ENCODE results near the gene DPP8. TPM values are rescaled to one million over a fixed set of nuclear protein-coding genes. Genes with fewer than 3 reads are reported as not detected.

Gene DPP8
- total and polyA plus RNA-seq, 10 donors = 6.0 to 74.6 (median 53.2) TPM

DNA sequence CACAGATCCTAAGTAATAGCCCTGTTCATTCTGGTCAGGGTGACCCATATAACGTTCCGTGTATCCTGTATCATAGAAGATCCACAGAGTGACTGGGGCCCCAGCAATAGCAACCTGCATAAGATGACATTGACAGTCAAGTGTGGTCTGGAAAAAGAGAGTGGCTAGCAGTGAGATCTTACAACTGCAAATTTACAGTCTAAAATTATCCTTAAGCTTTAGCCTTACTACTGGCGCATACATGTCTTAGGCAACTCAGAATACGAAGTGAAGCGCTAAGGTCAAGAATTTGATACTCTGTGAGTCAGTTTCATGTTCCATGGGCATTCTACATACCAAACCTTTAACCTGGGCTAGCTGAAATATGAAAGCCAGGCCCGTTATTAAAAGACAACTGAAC lies 65.5 kb downstream of the DPP8 start:
- Histone ChIP-seq H3K27me3 (replicated peaks in 1 of 7) (no peaks in the 10 kb centered on the region), H3K27ac (no peak overlapping the region), H3K4me3 (no peak overlapping the region), H3K9me3 (no peaks in the 10 kb centered on the region), H3K4me1 (no peaks in the 10 kb centered on the region), H3K36me3 (peaks cover 4 to 99% (median 90%) of the 10 kb centered on the region in 6 donors)
- intact Hi-C loops (cut with DNase I; ENCODE audit: low total_unique reads) = loop anchor here (10.0 kb wide), 1 partner anchor 53 kb away; no protein-coding TSS in a partner anchor
- TF ChIP-seq POLR2A (IDR thresholded peaks at IDR 0.05) = no peak
- TF ChIP-seq CTCF (IDR thresholded peaks at IDR 0.05 in 8 of 11, conservative IDR thresholded peaks at IDR 0.05 in 3 of 11) = no peak
- TF ChIP-seq POLR2AphosphoS5 (IDR thresholded peaks at IDR 0.05) = no peak
- DNase-seq = no peak
- 95 to 97% (median 96%) methylated on average over 6 of the region's 6 CpGs for WGBS, 5 donors

DNA sequence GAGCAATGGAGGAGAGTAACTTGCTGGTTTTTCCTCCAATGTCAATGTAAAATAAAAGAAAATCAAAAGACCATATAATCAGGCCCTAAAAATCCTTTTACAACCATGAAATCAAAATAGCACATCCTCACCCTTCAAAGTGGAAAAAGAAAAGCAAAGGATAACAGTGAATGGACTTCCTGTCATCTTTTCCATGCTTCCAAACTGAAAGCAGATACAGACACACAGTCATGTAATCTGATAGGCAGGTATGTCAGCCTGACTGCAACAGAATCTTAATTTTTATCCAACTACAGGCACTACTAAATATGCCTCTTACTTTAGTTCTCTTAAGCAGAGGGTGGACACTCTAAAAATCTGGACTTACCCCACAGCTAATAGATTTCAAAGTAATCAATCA lies 66.9 kb downstream of the DPP8 start:
- intact Hi-C loops (cut with DNase I; ENCODE audit: low total_unique reads) = loop anchor here (10.0 kb wide), 1 partner anchor 54 kb away; no protein-coding TSS in a partner anchor
- H3K36me3 ChIP-seq = peaks cover 4 to 99% (median 89%) of the 10 kb centered on the region in 6 donors
- no peaks in the 10 kb centered on the region for H3K27me3 ChIP-seq (replicated peaks in 1 of 7)

GRCh38 chr15:65447145-65447544 lies 70.3 kb downstream of the DPP8 start:
- no peak overlapping the region for H3K4me3 ChIP-seq
- 92 to 100% (median 96%) methylated on average over 2 of the region's 2 CpGs for WGBS, 5 donors
- H3K27ac ChIP-seq = no peak overlapping the region
- DNase-seq = no peak
- no peak for TF ChIP-seq POLR2A (IDR thresholded peaks at IDR 0.05)
- no peak for TF ChIP-seq POLR2AphosphoS5 (IDR thresholded peaks at IDR 0.05)
- TF ChIP-seq CTCF (IDR thresholded peaks at IDR 0.05 in 8 of 11, conservative IDR thresholded peaks at IDR 0.05 in 3 of 11) = no peak
- no peaks in the 10 kb centered on the region for H3K9me3 ChIP-seq
- intact Hi-C loops (cut with DNase I; ENCODE audit: low total_unique reads) = no loop called here
- no peaks in the 10 kb centered on the region for H3K4me1 ChIP-seq
- peaks cover 4 to 97% (median 64%) of the 10 kb centered on the region in 6 donors for H3K36me3 ChIP-seq
- no peaks in the 10 kb centered on the region for H3K27me3 ChIP-seq (replicated peaks in 1 of 7)

More for the DNA sequence above, 66.9 kb downstream of the DPP8 start:
- Histone ChIP-seq H3K9me3 (no peaks in the 10 kb centered on the region), H3K27ac (no peak overlapping the region), H3K4me3 (no peak overlapping the region), H3K4me1 (no peaks in the 10 kb centered on the region)
- TF ChIP-seq CTCF (IDR thresholded peaks at IDR 0.05 in 8 of 11, conservative IDR thresholded peaks at IDR 0.05 in 3 of 11) (no peak), POLR2AphosphoS5 (IDR thresholded peaks at IDR 0.05) (no peak)
- no peak for DNase-seq

DNA sequence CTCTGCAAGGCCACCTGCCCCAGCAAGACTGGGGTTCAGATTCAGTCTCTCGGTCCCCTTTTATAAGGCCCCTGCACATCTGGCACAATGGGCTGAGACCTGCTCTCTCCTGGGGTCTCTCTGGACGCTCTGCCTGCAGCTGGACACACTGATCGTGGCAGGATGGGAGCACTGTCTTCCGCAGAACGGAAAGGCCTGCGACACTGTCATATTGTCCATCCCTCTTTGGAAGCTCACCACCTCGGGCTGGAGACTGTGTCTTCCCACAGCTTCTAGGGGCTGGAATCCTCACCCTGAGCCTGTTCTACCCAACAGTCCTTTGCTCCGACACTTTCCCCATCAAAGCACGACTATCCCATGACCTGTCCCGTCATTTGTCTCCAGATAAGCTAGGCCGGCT lies 83.3 kb downstream of the DPP8 start:
- no peak for TF ChIP-seq POLR2A (IDR thresholded peaks at IDR 0.05)
- no peak for TF ChIP-seq POLR2AphosphoS5 (IDR thresholded peaks at IDR 0.05)
- TF ChIP-seq CTCF (IDR thresholded peaks at IDR 0.05 in 8 of 11, conservative IDR thresholded peaks at IDR 0.05 in 3 of 11) = no peak
- no peaks in the 10 kb centered on the region for H3K36me3 ChIP-seq
- 80 to 83% (median 82%) methylated on average over 11 of the region's 11 CpGs for WGBS, 5 donors
- no peak overlapping the region for H3K27ac ChIP-seq
- no peaks in the 10 kb centered on the region for H3K27me3 ChIP-seq (replicated peaks in 1 of 7)
- H3K4me3 ChIP-seq = no peak overlapping the region
- intact Hi-C loops (cut with DNase I; ENCODE audit: low total_unique reads) = no loop called here
- no peaks in the 10 kb centered on the region for H3K9me3 ChIP-seq
- H3K4me1 ChIP-seq = no peaks in the 10 kb centered on the region
- no peak for DNase-seq
